NCI-H187 treated with DMSO at 0.1 percent for 48 hours (cell line): ENCODE results near the gene RWDD4.

Source experiments
- DNase-seq: peaks from one replicate; lab custom pipeline; 2025; lab: John Stamatoyannopoulos, UW

The RWDD4 gene

GRCh38 chr4:183659029-183659871, at the start of gene RWDD4, which contains the start of gene TRAPPC11:
Gene RWDD4, minus strand, starts transcription at chr4:183659185. Its CDS starts 233 bp downstream, at chr4:183658952.
Gene TRAPPC11, plus strand, starts transcription at chr4:183659293. Its CDS starts 4,575 bp downstream, at chr4:183663868.
- peak; percentile 54 for DNase-seq

GRCh38 chr4:183702492-183702891, 43.5 kb upstream of the RWDD4 start:
- no peak for DNase-seq

GRCh38 chr4:183700407-183700806, 41.4 kb upstream of the RWDD4 start:
- DNase-seq: no peak

GRCh38 chr4:183698909-183699308, 39.9 kb upstream of the RWDD4 start:
- no peak for DNase-seq

- DNase-seq: no peak
Measured at GRCh38 chr4:183691897-183692296, 32.9 kb upstream of the RWDD4 start.

- no peak for DNase-seq
Measured at GRCh38 chr4:183691006-183691405, 32.0 kb upstream of the RWDD4 start.

- DNase-seq: no peak
Measured at GRCh38 chr4:183688216-183688615, 29.2 kb upstream of the RWDD4 start.

GRCh38 chr4:183686461-183686860, 27.5 kb upstream of the RWDD4 start:
- DNase-seq: no peak

- DNase-seq: no peak
Measured at GRCh38 chr4:183681119-183681518, 22.1 kb upstream of the RWDD4 start.

GRCh38 chr4:183675625-183676024, 16.6 kb upstream of the RWDD4 start:
- DNase-seq: no peak

GRCh38 chr4:183674153-183674552, 15.2 kb upstream of the RWDD4 start:
- DNase-seq: no peak

- DNase-seq: no peak
Measured at GRCh38 chr4:183670960-183671555, 12.1 kb upstream of the RWDD4 start.

- DNase-seq: no peak
Measured at GRCh38 chr4:183670251-183670650, 11.3 kb upstream of the RWDD4 start.

- no peak for DNase-seq
Measured at GRCh38 chr4:183666088-183666487, 7.1 kb upstream of the RWDD4 start.

GRCh38 chr4:183659872-183660242, 872 bp upstream of the RWDD4 start:
- DNase-seq: no peak

- no peak for DNase-seq
Measured at GRCh38 chr4:183658362-183659028, 490 bp downstream of the RWDD4 start.

- no peak for DNase-seq
Measured at GRCh38 chr4:183657564-183657963, 1.4 kb downstream of the RWDD4 start.

- no peak for DNase-seq
Measured at GRCh38 chr4:183645326-183645725, 13.7 kb downstream of the RWDD4 start.

GRCh38 chr4:183639291-183639690, 19.7 kb downstream of the RWDD4 start:
- DNase-seq: no peak

- DNase-seq: no peak
Measured at GRCh38 chr4:183638436-183638835, 20.5 kb downstream of the RWDD4 start.

GRCh38 chr4:183637461-183637860, 21.5 kb downstream of the RWDD4 start:
- no peak for DNase-seq

GRCh38 chr4:183636923-183637322, 22.1 kb downstream of the RWDD4 start:
- DNase-seq: no peak

- DNase-seq: no peak
Measured at GRCh38 chr4:183636503-183636902, 22.5 kb downstream of the RWDD4 start.
